GM19438 (cell line): ENCODE measurements around the gene CEP85L.

Source experiments
- ATAC-seq: cut with Tn5 transposase; IDR thresholded peaks from one replicate; pipeline ENCODE4 v1.9.1; 2021; ENCODE audit warnings: low read depth; ENCODE audit not compliant: unreplicated experiment

CEP85L gene

DNA sequence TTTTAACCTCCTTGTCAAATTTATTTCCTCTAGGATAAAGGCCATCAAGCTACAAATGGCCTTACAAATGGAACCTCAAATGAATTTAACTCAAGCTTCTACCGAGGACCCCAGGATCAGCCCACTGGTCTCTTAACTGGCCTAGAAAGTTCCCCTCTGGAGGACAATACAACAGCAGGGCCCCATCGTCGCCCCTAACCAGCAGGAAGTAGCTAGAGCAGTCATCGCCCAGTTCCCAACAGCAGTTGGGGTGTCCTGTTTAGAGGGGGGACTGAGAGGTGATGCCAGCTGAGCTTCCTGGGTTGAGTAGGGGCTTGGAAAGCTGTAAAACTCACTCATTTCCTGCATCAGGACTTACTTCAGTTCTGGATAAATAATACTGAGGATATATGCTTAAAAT, 25.6 kb downstream of the CEP85L start:
- no peak for ATAC-seq

- no peak for ATAC-seq
Observed at GRCh38 chr6:118621799-118622470, 29.5 kb downstream of the CEP85L start.

- no peak for ATAC-seq
Observed at GRCh38 chr6:118620202-118620601, 31.2 kb downstream of the CEP85L start.

- peak; percentile 97 for ATAC-seq
Observed at GRCh38 chr6:118618676-118619377, 32.6 kb downstream of the CEP85L start.

GRCh38 chr6:118617417-118617816, 34.0 kb downstream of the CEP85L start:
- ATAC-seq = no peak

- no peak for ATAC-seq
Observed at GRCh38 chr6:118611334-118611733, 40.1 kb downstream of the CEP85L start.

- no peak for ATAC-seq
Observed at GRCh38 chr6:118606858-118607257, 44.5 kb downstream of the CEP85L start.

- no peak for ATAC-seq
Observed at GRCh38 chr6:118606268-118606667, 45.1 kb downstream of the CEP85L start.

DNA sequence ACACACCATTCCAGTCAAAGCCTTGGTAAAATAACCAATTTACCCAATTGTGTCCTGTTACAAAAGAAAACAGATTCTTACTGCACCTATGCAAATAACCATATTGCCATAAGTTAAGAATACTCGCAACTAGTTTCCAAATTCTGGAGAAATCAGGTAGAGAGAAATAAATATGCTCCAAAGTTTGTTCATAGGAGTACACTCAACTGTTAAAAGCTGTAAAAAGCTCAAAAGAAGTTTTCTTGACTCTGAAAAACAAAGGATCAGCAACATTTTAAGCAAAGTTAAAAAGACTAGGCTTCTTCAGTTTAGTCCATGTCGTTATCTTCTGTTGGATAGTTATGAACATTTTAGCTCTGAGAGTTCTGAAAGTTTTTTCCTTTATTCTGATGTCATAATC, 48.0 kb downstream of the CEP85L start:
- ATAC-seq = no peak

DNA sequence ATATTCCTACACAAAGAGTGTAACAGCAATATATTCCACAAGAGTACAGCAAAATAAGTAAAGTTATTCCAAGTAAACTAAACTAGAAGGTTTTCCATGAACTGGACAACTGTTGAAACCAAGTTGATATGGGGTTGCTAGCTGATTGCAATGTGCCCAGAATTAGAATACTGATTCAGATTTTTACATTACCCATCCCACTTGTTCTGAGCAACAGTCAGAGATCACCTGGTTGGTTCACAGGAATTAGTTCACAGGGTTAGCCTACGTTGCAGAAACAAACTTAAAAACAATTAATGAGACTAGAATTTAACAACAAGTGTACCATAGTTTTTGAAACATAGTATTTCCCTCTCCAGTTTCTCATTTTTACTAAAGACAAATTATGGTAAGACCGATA, 49.1 kb downstream of the CEP85L start:
- ATAC-seq = no peak

DNA sequence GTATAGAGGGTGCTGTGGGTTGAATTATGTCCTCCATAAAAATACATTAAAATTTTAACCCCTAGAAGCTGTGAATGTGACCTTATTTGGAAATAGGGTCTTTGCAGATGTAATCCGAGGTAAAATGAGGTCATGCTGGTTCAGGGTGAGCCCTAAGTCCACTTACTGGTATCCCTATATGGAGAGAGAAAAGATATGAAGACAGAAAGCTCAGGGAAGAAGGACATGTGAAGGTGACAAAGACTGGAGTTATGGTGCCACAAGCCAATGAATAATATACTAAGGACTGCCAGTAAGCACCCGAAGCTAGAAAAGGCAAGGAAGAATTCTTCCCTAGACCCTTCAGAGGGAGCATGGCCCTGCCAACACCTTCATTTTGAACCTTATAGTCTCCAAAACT, 53.1 kb downstream of the CEP85L start:
- no peak for ATAC-seq

GRCh38 chr6:118597636-118598035, 53.8 kb downstream of the CEP85L start:
- no peak for ATAC-seq

DNA sequence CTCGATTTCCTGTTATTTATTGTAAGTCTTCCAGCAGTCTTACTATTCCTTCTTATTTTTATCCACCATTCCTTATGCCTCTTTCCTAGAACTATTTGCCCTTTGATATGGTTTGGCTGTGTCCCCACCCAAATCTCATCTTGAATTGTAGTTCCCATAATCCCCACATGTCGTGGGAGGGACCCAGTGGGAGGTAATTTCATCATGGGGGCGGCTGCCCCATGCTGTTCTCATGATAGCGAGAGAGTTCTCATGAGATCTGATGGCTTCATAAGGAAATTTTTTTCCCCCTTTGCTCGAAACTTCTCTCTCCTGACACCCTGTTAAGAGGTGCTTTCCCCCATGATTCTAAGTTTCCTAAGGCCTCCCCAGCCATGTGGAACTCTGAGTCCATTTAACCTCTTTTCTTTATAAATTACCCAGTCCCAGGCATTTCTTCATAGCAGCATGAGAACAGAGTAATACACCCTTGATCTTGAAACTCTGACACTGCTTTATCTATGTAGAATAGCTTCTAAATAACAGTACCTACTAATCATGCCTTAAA, 54.5 kb downstream of the CEP85L start:
- no peak for ATAC-seq

- no peak for ATAC-seq
Observed at GRCh38 chr6:118594877-118595276, 56.5 kb downstream of the CEP85L start.

- ATAC-seq = no peak
Observed at GRCh38 chr6:118591897-118592296, 59.5 kb downstream of the CEP85L start.

GRCh38 chr6:118589649-118590365, 61.6 kb downstream of the CEP85L start:
- no peak for ATAC-seq

- ATAC-seq = no peak
Observed at GRCh38 chr6:118589186-118589585, 62.2 kb downstream of the CEP85L start.

- no peak for ATAC-seq
Observed at GRCh38 chr6:118588626-118589025, 62.8 kb downstream of the CEP85L start.

GRCh38 chr6:118586746-118587485, 64.5 kb downstream of the CEP85L start:
- ATAC-seq = no peak

DNA sequence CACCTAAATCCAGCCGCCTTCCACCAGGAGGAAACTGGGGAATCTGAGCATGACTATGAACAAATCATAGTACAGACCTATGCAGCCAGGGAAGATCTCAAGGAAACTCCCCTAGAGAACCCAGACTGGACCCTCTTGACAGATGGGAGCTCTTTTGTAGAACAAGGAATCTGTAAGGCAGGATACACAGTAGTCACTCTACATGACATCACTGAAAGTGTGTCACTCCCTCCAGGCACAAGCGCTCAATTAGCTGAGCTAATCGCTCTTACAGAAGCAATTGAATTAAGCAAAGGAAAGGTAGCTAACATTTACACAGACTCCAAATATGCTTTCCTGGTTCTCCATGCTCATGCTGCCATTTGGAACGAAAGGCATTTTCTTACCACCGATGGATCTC, 66.5 kb downstream of the CEP85L start:
- ATAC-seq = no peak

GRCh38 chr6:118581489-118581959, 69.9 kb downstream of the CEP85L start:
- no peak for ATAC-seq
